Skeletal muscle tissue (tissue), 4 donors: ENCODE results near the gene PRODH. TPM values are rescaled to one million over a fixed set of nuclear protein-coding genes. Genes with fewer than 3 reads are reported as not detected.

Source experiments
- H3K27ac ChIP-seq: one replicate; pipeline ENCODE4 v1.7.0; 2013; ENCODE audit warnings: mild to moderate bottlenecking, low read depth, low read length, inconsistent platforms
- H3K27me3 ChIP-seq, 3 donors: one replicate each; pipeline ENCODE4 v1.7.0; 2013; ENCODE audit warnings: low read length in 3 of 3; ENCODE audit not compliant: control insufficient read depth in 3 of 3, insufficient read depth in 3 of 3
- H3K36me3 ChIP-seq, 3 donors: one replicate each; pipeline ENCODE4 v1.7.0; 2013; ENCODE audit warnings: low read length in 3 of 3; ENCODE audit not compliant: control insufficient read depth in 3 of 3, insufficient read depth in 3 of 3
- H3K4me1 ChIP-seq, 3 donors: one replicate each; pipeline ENCODE4 v1.7.0; 2013; ENCODE audit warnings: low read length in 3 of 3, mild to moderate bottlenecking in 3 of 3; ENCODE audit not compliant: control insufficient read depth in 3 of 3, insufficient read depth in 3 of 3
- H3K4me3 ChIP-seq, 3 donors: one replicate each; pipeline ENCODE4 v1.7.0; 2013; ENCODE audit warnings: low read length in 3 of 3
- H3K9ac ChIP-seq, 3 donors: one replicate each; pipeline ENCODE4 v1.7.0; 2013; ENCODE audit warnings: low read length in 3 of 3, mild to moderate bottlenecking in 3 of 3, moderate library complexity in 2 of 3, low read depth in 1 of 3
- H3K9me3 ChIP-seq, 3 donors: one replicate each; pipeline ENCODE4 v1.7.0; 2013; ENCODE audit warnings: low read length in 3 of 3; ENCODE audit not compliant: control insufficient read depth in 3 of 3
- total RNA-seq: library from RNA; depleted of rRNA; stranded (reverse); fragments of >200 nt; gene quantifications from one replicate; pipeline ENCODE4 v1.2.3, GENCODE V29; 2014
- donor health status: Osteomylitis.

Gene PRODH, protein sequence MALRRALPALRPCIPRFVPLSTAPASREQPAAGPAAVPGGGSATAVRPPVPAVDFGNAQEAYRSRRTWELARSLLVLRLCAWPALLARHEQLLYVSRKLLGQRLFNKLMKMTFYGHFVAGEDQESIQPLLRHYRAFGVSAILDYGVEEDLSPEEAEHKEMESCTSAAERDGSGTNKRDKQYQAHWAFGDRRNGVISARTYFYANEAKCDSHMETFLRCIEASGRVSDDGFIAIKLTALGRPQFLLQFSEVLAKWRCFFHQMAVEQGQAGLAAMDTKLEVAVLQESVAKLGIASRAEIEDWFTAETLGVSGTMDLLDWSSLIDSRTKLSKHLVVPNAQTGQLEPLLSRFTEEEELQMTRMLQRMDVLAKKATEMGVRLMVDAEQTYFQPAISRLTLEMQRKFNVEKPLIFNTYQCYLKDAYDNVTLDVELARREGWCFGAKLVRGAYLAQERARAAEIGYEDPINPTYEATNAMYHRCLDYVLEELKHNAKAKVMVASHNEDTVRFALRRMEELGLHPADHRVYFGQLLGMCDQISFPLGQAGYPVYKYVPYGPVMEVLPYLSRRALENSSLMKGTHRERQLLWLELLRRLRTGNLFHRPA
- 3.7 TPM for total RNA-seq

DNA sequence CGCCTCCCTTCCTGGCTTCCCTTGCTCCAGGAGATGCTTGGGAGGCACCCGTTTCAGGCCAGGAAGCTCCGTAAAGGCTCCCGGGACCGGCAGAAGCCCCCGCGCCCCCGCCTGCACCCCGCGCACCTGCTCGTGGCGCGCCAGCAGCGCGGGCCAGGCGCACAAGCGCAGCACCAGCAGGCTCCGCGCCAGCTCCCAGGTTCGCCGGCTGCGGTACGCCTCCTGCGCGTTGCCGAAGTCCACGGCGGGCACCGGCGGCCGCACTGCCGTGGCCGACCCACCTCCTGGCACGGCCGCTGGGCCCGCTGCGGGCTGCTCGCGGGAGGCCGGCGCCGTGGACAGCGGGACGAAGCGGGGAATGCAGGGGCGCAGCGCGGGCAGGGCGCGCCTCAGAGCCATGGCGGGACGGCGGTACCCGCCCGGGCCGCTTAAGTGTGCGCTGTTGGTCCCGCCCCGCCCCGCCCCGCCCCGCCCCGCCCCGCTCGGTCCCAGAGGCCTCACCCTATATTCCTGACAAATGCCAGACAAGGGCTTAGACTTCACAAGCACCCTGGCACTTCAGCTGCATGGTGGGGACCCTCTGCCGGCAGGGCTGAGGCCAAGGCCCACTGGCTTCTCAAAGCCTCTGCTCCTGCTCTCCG lies at the start of gene PRODH:
PRODH (minus strand) TSS at position 405 of the 641 bp plus-strand sequence; CDS start at position 399, 6 bp downstream.
- Histone ChIP-seq H3K4me1 (no peaks in the 10 kb centered on the region), H3K27ac (no peak within 1 kb of the TSS), H3K27me3 (no peaks in the 10 kb centered on the region), H3K4me3 (no peak within 1 kb of the TSS), H3K36me3 (no peaks in the 10 kb centered on the region), H3K9ac (no peak within 1 kb of the TSS), H3K9me3 (no peaks in the 10 kb centered on the region)

DNA sequence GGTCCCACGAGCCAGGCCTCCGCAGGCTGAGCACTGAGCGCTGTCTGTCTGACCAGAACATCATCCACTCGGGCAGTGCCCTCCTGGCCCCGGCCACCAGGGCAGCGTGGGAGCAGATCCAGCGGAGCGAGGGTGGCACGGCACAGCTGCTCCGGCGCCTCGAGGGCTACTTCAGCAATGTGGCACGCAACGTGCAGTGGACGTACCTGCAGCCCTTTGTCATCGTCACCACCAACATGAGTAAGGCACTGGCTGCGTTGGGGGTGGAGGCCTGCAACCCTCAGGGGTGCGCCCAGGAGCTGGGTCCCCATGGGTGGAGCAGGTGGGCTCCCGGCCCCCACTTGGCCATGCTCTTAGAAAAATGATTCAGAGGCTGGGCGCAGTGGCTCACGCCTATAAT lies 49.7 kb upstream of the PRODH start:
- Histone ChIP-seq H3K4me3 (no peak overlapping the region), H3K9me3 (peaks cover 0 to 2% (median 0%) of the 10 kb centered on the region in 3 donors), H3K27me3 (peaks cover 0 to 13% (median 5%) of the 10 kb centered on the region in 3 donors), H3K4me1 (no peaks in the 10 kb centered on the region), H3K36me3 (no peaks in the 10 kb centered on the region), H3K9ac (no peak overlapping the region), H3K27ac (no peak overlapping the region)

DNA sequence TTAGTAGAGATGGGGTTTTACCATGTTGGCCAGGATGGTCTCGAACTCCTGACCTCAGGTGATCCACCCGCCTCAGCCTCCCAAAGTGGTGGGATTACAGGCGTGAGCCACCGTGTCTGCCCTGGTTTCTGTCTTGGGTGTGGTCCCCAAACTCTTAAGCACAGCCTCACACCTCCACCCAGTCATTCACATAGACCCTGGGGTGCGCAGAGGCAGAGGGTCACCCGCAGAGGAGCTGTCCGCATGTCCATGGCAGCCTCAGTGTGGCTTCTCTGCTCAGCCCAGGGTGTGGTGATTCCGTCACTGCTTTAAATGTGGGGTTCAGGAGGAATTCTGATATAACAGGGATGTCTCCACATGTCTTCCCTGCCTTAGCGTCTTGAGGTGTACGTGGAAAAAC lies 48.5 kb upstream of the PRODH start:
- Histone ChIP-seq H3K27ac (no peak overlapping the region), H3K4me3 (no peak overlapping the region), H3K9me3 (peaks cover 0 to 5% (median 2%) of the 10 kb centered on the region in 3 donors), H3K27me3 (peaks cover 0 to 5% (median 2%) of the 10 kb centered on the region in 3 donors), H3K36me3 (no peaks in the 10 kb centered on the region), H3K4me1 (no peaks in the 10 kb centered on the region), H3K9ac (no peak overlapping the region)

DNA sequence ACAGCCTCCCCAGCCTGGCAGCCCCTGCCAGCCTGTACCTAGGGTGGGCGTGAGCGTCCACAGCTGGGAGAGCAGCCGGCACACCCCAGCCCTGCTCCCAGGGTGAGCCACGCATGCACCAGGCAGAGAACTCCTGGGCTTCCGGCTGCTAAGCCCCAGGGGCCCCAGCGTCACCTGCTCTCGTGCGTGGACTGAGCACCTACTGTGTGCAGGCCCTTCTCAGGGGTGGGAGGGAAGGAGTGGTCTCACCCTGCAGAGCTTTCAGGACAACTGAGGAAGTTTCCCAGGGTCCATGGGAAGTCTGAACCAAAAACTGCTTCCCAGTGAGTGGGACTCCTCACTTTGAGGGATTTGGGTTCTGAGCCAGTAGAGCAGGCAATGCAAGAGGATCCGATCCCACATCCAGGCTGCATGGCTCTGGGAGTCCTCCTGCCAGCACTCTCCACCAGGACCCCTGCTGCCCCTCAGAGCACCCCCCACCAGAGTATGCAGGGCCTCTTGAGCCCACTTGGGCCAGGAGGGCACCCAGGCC lies 47.1 kb upstream of the PRODH start:
- Histone ChIP-seq H3K4me1 (no peaks in the 10 kb centered on the region), H3K36me3 (no peaks in the 10 kb centered on the region), H3K27ac (no peak overlapping the region), H3K27me3 (peaks cover 0 to 5% (median 0%) of the 10 kb centered on the region in 3 donors), H3K9ac (no peak overlapping the region), H3K9me3 (peaks cover 0 to 5% (median 2%) of the 10 kb centered on the region in 3 donors), H3K4me3 (no peak overlapping the region)

DNA sequence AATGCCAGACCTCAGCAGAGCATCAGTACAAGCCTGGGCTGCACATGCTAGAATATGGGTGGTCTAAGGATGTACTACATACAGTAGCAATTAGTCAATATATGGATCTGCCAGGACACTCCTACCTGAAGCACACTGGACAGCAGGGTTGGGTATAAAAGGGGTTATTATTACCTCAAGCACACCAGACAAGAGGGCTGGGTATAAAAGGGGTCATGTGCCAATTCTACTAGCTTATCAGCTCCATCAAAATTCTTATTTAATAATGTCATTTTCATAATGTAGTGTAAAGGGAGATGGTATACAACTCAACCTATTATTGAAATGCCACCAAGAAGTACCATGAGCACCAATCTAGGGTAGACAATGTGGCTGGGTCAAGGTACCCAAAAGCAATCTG lies 44.7 kb upstream of the PRODH start:
- Histone ChIP-seq H3K27ac (no peak overlapping the region), H3K27me3 (no peaks in the 10 kb centered on the region), H3K4me3 (no peak overlapping the region), H3K36me3 (no peaks in the 10 kb centered on the region), H3K9me3 (peaks cover 0 to 5% (median 2%) of the 10 kb centered on the region in 3 donors), H3K4me1 (no peaks in the 10 kb centered on the region), H3K9ac (no peak overlapping the region)

DNA sequence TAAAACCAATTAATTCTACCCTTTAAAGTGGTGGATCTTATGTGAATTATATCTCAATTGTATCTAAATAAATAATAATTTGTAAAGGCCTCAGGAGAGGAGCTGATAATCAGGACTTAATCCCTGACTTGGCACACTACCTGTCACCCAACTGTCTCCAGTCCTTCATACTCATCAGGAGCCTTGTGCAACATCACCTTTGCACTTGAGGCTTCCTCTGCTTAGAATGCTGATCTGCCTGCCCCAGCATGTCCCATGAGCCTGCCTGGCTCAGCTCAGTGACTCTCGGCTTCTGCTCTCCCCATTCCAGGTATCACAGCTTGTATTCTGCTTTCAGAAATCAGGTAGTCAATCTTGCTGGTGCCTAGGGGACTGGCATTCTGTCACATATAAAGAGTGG lies 43.9 kb upstream of the PRODH start:
- Histone ChIP-seq H3K4me3 (no peak overlapping the region), H3K9me3 (peaks cover 0 to 5% (median 2%) of the 10 kb centered on the region in 3 donors), H3K9ac (no peak overlapping the region), H3K4me1 (no peaks in the 10 kb centered on the region), H3K27ac (no peak overlapping the region), H3K27me3 (no peaks in the 10 kb centered on the region), H3K36me3 (no peaks in the 10 kb centered on the region)

DNA sequence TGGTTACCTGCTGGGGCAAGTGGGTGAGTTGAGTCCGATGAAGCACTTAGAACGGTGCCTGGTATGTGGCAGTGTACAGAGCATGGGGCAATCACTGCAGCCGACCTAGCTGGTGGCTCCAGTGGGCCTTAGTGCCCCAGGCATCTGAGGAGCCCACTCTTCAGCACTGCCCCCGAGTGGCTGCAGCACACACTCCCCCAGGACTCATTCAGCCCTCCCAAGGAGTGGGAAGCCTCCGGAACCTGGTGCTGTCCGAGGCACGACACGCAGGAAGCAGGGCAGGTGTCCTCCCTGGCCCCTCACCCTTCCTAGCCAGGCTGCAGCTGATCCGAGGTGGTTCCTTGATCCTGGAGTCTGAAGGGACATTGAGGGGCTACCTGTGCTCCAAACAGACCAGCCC lies 42.4 kb upstream of the PRODH start:
- H3K27ac ChIP-seq: no peak overlapping the region
- no peaks in the 10 kb centered on the region for H3K36me3 ChIP-seq
- no peaks in the 10 kb centered on the region for H3K4me1 ChIP-seq
- H3K9me3 ChIP-seq: peaks cover 0 to 5% (median 2%) of the 10 kb centered on the region in 3 donors
- no peaks in the 10 kb centered on the region for H3K27me3 ChIP-seq
- H3K4me3 ChIP-seq: no peak overlapping the region
- no peak overlapping the region for H3K9ac ChIP-seq

DNA sequence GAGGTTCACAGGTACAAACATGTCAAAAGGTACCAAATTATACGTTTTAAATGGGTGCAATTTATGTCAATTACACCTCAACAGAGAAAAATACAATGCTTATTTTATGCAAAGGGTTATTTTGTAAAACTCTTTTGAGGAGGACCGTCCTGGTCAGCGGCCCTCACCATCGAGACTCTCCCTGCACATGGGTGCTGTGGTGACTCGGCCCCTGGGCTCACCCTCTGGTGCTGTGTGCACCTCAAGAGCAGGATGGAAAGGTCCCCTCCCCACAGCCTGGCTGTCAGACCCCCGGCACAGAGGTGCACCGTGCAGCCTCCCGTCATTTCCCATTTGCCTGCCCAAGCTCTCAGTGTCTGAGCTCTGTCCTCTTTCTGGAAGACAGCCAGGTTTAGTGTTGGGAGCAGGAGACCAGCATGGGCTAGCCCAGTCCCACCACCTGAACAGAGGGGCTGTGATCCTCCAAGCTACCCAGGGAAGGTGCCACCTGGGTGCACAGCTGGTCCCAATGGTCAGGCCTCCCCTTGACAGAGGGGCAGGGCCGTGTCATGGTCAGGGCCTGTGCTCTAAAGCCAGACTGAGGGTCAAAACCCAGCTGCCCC lies 41.8 kb upstream of the PRODH start:
- H3K9ac ChIP-seq: no peak overlapping the region
- H3K4me3 ChIP-seq: no peak overlapping the region
- H3K36me3 ChIP-seq: no peaks in the 10 kb centered on the region
- no peaks in the 10 kb centered on the region for H3K4me1 ChIP-seq
- H3K27ac ChIP-seq: no peak overlapping the region
- H3K27me3 ChIP-seq: no peaks in the 10 kb centered on the region
- peaks cover 0 to 5% (median 2%) of the 10 kb centered on the region in 3 donors for H3K9me3 ChIP-seq

DNA sequence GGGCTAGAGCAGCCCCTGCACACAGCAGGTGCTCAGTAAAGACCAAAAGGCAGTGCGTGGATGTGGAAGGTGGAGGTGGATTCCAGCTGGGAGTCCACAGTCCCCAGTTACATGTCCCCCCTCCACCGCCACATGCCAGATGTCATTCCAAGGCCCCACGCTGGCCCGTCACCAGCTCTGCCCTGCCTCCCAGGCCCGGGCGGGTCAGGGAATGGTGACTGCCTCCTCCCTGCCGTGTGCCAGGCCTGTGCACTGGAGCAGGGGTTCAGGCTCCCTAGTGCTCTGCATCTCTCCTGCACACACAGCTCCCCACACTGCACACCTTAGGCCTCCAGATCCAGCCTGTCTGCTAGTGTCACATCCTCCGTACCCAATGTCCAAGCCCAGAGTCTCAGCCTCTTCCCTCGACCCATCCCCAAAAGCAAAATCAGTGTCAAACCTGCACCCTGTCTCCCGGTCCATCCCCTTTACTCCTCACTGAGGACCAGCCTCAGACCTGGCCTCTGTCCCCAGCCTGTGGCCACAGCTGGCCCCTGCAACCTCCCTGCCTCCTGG lies 40.2 kb upstream of the PRODH start:
- Histone ChIP-seq H3K9me3 (peaks cover 0 to 5% (median 2%) of the 10 kb centered on the region in 3 donors), H3K27me3 (peaks cover 2 to 3% (median 2%) of the 10 kb centered on the region in 3 donors), H3K36me3 (no peaks in the 10 kb centered on the region), H3K27ac (no peak overlapping the region), H3K4me3 (no peak overlapping the region), H3K4me1 (no peaks in the 10 kb centered on the region), H3K9ac (no peak overlapping the region)
